Hepatocyte (in vitro differentiated cells): Measurements from ENCODE around the gene MYMX. TPM values are rescaled to one million over a fixed set of nuclear protein-coding genes. Genes with fewer than 3 reads are reported as not detected.
"Not testable (repeated sequence)": the region's sequence is repeated elsewhere in the genome, so short reads cannot be mapped to it uniquely, and the experiment has no call there.

Experiments used
- DNase-seq: peaks from one replicate; pipeline ENCODE4 v3.0.0-alpha.2; 2016; ENCODE audit warnings: low spot score
- H2AFZ ChIP-seq: fragments of 200-600 bp; sonication (generic); 2 replicates; pipeline ENCODE4 v1.6.0; 2016; ENCODE audit warnings: antibody characterized with exemption, mild to moderate bottlenecking
- H3K27ac ChIP-seq: fragments of 200-600 bp; sonication (generic); 2 replicates; pipeline ENCODE4 v1.5.1; 2016; ENCODE audit warnings: mild to moderate bottlenecking
- H3K27me3 ChIP-seq: fragments of 200-600 bp; sonication (generic); 2 replicates; pipeline ENCODE4 v1.6.1; 2016
- H3K36me3 ChIP-seq: fragments of 200-600 bp; sonication (generic); replicated peaks from 2 replicates; pipeline ENCODE4 v1.5.1; 2016; ENCODE audit warnings: low read depth; ENCODE audit not compliant: insufficient read depth
- H3K4me1 ChIP-seq: fragments of 200-600 bp; sonication (generic); 2 replicates; pipeline ENCODE4 v1.5.1; 2016; ENCODE audit warnings: mild to moderate bottlenecking, moderate library complexity; ENCODE audit not compliant: insufficient read depth
- H3K4me2 ChIP-seq: fragments of 200-600 bp; sonication (generic); 2 replicates; pipeline ENCODE4 v1.6.0; 2016
- H3K4me3 ChIP-seq: fragments of 200-600 bp; sonication (generic); 2 replicates; pipeline ENCODE4 v1.5.1; 2016; ENCODE audit warnings: mild to moderate bottlenecking
- H3K79me2 ChIP-seq: fragments of 200-600 bp; sonication (generic); 2 replicates; pipeline ENCODE4 v1.6.0; 2017; ENCODE audit warnings: mild to moderate bottlenecking
- H3K9me2 ChIP-seq: fragments of 200-600 bp; sonication (generic); replicated peaks from 2 replicates; pipeline ENCODE4 v1.6.0; 2017; ENCODE audit warnings: mild to moderate bottlenecking; ENCODE audit not compliant: insufficient read depth
- H3K9me3 ChIP-seq: fragments of 200-600 bp; sonication (generic); 2 replicates; pipeline ENCODE4 v1.5.1; 2016; ENCODE audit warnings: low read depth, mild to moderate bottlenecking
- H4K20me1 ChIP-seq: fragments of 200-600 bp; sonication (generic); 2 replicates; pipeline ENCODE4 v1.6.0; 2016; ENCODE audit warnings: mild to moderate bottlenecking; ENCODE audit not compliant: insufficient read depth, poor library complexity, severe bottlenecking
- EZH2 ChIP-seq: fragments of 200-600 bp; sonication (generic); IDR thresholded peaks from 2 replicates; pipeline ENCODE4 v1.6.1; 2016; ENCODE audit warnings: antibody characterized with exemption, mild to moderate bottlenecking, borderline replicate concordance
- EZH2phosphoT487 ChIP-seq: fragments of 200-600 bp; sonication (generic); IDR thresholded peaks from one replicate; pipeline ENCODE4 v1.6.1; 2018; ENCODE audit warnings: antibody characterized with exemption, mild to moderate bottlenecking, low read depth, moderate library complexity; ENCODE audit not compliant: unreplicated experiment, severe bottlenecking
- WGBS: methylation state at CpG from one replicate; pipeline ENCODE4 v1.1.6; 2016; ENCODE audit warnings: low lambda C conversion rate; ENCODE audit errors: missing lambda C conversion rate; 5-methylcytosine and 5-hydroxymethylcytosine counted together
- polyA plus RNA-seq: library from polyadenylated mRNA; unstranded; fragments of >200 nt; fragmentation: Nextera tagmentation; extraction: Ambion mirVana; gene quantifications from 2 replicates; pipeline ENCODE4 v1.2.1, GENCODE V29; 2016
- total RNA-seq: library from RNA; depleted of rRNA; stranded (reverse); fragments of >200 nt; gene quantifications from 2 replicates; pipeline ENCODE4 v1.2.3, GENCODE V29; 2014
- TF ChIP-seq, protein P1 (sequence below): fragments of 200-600 bp; sonication (generic); IDR thresholded peaks from 2 replicates; pipeline ENCODE4 v1.5.1; 2016; ENCODE audit warnings: antibody characterized with exemption, mild to moderate bottlenecking; ENCODE audit not compliant: poor library complexity

MYMX gene
- total and polyA plus RNA-seq, 2 experiments from 2014 or later, result not detected

DNA sequence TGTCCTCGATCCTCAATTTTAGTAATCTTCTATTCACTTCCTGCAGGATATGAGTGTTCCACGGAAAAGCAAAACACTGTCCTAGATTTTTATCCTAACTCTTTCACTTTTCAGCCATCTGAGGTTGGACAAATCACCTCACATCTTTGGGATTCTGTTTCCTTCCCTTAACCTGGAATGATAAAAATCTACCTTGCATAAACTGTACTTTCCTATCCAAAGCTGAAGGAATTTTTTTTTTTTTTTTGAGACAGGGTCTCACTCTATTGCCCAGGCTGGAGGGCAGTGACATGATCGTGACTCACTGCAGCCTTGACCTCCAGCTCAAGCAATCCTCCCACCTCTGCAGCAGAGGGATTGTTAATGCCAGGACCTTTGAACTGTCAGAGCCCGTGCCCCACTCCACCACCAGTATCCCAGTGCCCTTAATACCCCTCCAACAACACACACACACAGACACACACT, 37.6 kb upstream of the MYMX start:
- no peak overlapping the region for H3K27ac ChIP-seq
- H3K36me3 ChIP-seq, result no peaks in the 10 kb centered on the region
- no peaks in the 10 kb centered on the region for H3K9me2 ChIP-seq
- no peak overlapping the region for H2AFZ ChIP-seq
- no peak overlapping the region for H3K4me2 ChIP-seq
- H3K79me2 ChIP-seq, result no peaks in the 10 kb centered on the region
- no peak overlapping the region for H3K4me3 ChIP-seq
- no peaks in the 10 kb centered on the region for H3K9me3 ChIP-seq
- TF ChIP-seq EZH2, result no peak
- TF ChIP-seq, protein P1, sequence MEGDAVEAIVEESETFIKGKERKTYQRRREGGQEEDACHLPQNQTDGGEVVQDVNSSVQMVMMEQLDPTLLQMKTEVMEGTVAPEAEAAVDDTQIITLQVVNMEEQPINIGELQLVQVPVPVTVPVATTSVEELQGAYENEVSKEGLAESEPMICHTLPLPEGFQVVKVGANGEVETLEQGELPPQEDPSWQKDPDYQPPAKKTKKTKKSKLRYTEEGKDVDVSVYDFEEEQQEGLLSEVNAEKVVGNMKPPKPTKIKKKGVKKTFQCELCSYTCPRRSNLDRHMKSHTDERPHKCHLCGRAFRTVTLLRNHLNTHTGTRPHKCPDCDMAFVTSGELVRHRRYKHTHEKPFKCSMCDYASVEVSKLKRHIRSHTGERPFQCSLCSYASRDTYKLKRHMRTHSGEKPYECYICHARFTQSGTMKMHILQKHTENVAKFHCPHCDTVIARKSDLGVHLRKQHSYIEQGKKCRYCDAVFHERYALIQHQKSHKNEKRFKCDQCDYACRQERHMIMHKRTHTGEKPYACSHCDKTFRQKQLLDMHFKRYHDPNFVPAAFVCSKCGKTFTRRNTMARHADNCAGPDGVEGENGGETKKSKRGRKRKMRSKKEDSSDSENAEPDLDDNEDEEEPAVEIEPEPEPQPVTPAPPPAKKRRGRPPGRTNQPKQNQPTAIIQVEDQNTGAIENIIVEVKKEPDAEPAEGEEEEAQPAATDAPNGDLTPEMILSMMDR, result no peak
- no peak for TF ChIP-seq EZH2phosphoT487
- H3K4me1 ChIP-seq, result no peaks in the 10 kb centered on the region
- H3K27me3 ChIP-seq, result no peaks in the 10 kb centered on the region
- 61% methylated on average over 4 of the region's 4 CpGs for WGBS
- no peaks in the 10 kb centered on the region for H4K20me1 ChIP-seq
- DNase-seq, result no peak

- DNase-seq, result no peak
- no peaks in the 10 kb centered on the region for H3K27me3 ChIP-seq
- H3K4me3 ChIP-seq, result no peak overlapping the region
- H3K36me3 ChIP-seq, result no peaks in the 10 kb centered on the region
- 95% methylated on average over 7 of the region's 7 CpGs for WGBS
- H3K79me2 ChIP-seq, result no peaks in the 10 kb centered on the region
- H3K27ac ChIP-seq, result no peak overlapping the region
- TF ChIP-seq, protein P1, result no peak
- no peak for TF ChIP-seq EZH2phosphoT487
- TF ChIP-seq EZH2, result no peak
- no peaks in the 10 kb centered on the region for H4K20me1 ChIP-seq
- H3K9me2 ChIP-seq, result no peaks in the 10 kb centered on the region
- no peak overlapping the region for H3K4me2 ChIP-seq
- H3K4me1 ChIP-seq, result no peaks in the 10 kb centered on the region
- no peaks in the 10 kb centered on the region for H3K9me3 ChIP-seq
- no peak overlapping the region for H2AFZ ChIP-seq
Observed at GRCh38 chr6:44179648-44180047, 37.1 kb upstream of the MYMX start.

DNA sequence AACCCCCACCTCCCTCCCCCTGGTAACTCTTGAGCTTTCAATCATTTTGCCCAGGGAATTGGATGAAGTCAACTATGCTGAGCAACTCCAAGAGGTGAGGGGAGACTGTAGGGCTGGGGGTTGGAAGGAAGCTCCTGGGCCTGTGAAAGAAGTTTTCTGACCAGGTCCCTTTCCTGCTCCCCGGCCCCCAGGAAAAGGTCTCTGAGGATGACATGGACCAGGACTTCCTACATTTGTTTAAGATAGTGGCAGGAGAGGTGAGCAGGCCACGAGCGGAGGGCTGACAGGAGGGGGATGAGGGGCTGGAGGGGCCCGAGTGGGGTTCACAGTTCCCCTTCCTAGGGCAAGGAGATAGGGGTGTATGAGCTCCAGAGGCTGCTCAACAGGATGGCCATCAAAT, 36.3 kb upstream of the MYMX start:
- no peak for DNase-seq
- H2AFZ ChIP-seq, result no peak overlapping the region
- no peaks in the 10 kb centered on the region for H3K27me3 ChIP-seq
- no peaks in the 10 kb centered on the region for H3K9me2 ChIP-seq
- no peaks in the 10 kb centered on the region for H3K4me1 ChIP-seq
- H3K4me2 ChIP-seq, result no peak overlapping the region
- no peaks in the 10 kb centered on the region for H4K20me1 ChIP-seq
- H3K4me3 ChIP-seq, result no peak overlapping the region
- H3K9me3 ChIP-seq, result no peaks in the 10 kb centered on the region
- TF ChIP-seq, protein P1, result no peak
- TF ChIP-seq EZH2phosphoT487 (no peak), EZH2 (no peak)
- no peaks in the 10 kb centered on the region for H3K36me3 ChIP-seq
- 89% methylated on average over 3 of the region's 4 CpGs for WGBS
- H3K79me2 ChIP-seq, result no peaks in the 10 kb centered on the region
- H3K27ac ChIP-seq, result no peak overlapping the region

DNA sequence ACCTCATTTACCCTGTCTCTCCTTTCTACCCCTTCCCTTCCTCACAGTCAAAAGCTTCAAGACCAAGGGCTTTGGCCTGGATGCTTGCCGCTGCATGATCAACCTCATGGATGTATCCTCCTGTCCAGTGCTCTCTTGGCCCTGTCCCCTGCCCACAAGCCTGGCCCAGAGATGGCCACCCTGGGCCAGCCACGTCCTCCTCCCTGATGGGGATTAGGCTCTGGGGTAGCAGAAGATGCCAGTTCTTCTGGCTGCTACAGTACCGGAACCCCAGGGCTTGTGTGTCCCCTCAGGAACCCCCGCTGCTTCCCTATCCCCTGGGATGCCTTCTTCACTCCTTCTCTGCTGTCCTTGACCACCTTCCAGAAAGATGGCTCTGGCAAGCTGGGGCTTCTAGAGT, 35.8 kb upstream of the MYMX start:
- Histone ChIP-seq H2AFZ (no peak overlapping the region), H3K36me3 (no peaks in the 10 kb centered on the region), H3K27me3 (no peaks in the 10 kb centered on the region), H3K27ac (no peak overlapping the region), H3K4me1 (no peaks in the 10 kb centered on the region), H4K20me1 (no peaks in the 10 kb centered on the region), H3K4me3 (no peak overlapping the region), H3K9me2 (no peaks in the 10 kb centered on the region), H3K79me2 (no peaks in the 10 kb centered on the region), H3K4me2 (no peak overlapping the region), H3K9me3 (no peaks in the 10 kb centered on the region)
- no peak for DNase-seq
- 98% methylated on average over 4 of the region's 4 CpGs for WGBS
- TF ChIP-seq EZH2, result no peak
- TF ChIP-seq, protein P1, result no peak
- TF ChIP-seq EZH2phosphoT487, result no peak

DNA sequence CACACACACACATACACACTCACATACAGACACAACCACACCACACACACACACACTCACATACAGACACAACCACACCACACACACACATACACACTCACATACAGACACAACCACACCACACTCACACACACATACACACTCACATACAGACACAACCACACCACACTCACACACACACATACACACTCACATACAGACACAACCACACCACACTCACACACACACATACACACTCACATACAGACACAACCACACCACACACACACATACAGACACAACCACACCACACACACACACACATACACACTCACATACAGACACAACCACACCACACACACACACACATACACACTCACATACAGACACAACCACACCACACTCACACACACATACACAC, 34.9 kb upstream of the MYMX start:
- H3K9me2 ChIP-seq, H3K27me3 ChIP-seq, H3K9me3 ChIP-seq, H3K36me3 ChIP-seq, DNase-seq, H3K27ac ChIP-seq, H3K4me2 ChIP-seq, H3K4me3 ChIP-seq, H2AFZ ChIP-seq, H4K20me1 ChIP-seq, H3K79me2 ChIP-seq, H3K4me1 ChIP-seq: not testable (repeated sequence)
